WI38 (cell line): ENCODE data around the gene ARHGEF17.

Experiments used
- H3K4me3 ChIP-seq: 2 replicates; pipeline ENCODE4 v1.5.1; 2011; ENCODE audit warnings: low read depth, mild to moderate bottlenecking, control low read depth, low read length
- TF ChIP-seq, protein P1 (sequence below): IDR thresholded peaks from 2 replicates; pipeline ENCODE4 v1.5.1; 2012; ENCODE audit warnings: low read depth, mild to moderate bottlenecking, control low read depth, low read length

Gene ARHGEF17

DNA sequence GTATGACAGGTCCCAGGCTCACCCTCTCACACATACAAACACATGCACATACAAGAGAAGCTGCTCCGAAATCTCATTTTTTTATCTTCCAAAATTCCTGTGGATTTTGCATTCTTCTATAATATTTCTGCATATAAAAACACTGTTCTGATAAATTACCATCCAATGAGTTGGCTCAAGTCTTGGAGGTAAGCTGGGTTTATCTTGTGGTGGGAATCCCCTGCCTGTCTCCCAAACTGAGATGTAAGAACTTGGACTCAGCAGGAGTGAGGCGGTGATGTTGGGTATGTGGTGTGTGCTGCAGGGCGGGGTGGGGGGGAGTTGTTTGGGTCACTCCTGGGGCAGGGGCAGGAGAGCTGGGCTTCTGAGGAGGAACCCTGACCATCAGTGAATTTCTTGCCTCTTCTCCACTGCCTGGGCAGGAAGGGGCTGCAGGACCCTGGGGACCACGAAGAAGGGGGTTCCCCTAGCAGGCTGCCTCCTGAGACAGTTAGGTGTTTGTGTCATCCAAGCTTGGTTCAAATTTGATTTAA lies 42.7 kb upstream of the ARHGEF17 start:
- no peak overlapping the region for H3K4me3 ChIP-seq
- TF ChIP-seq, protein P1, sequence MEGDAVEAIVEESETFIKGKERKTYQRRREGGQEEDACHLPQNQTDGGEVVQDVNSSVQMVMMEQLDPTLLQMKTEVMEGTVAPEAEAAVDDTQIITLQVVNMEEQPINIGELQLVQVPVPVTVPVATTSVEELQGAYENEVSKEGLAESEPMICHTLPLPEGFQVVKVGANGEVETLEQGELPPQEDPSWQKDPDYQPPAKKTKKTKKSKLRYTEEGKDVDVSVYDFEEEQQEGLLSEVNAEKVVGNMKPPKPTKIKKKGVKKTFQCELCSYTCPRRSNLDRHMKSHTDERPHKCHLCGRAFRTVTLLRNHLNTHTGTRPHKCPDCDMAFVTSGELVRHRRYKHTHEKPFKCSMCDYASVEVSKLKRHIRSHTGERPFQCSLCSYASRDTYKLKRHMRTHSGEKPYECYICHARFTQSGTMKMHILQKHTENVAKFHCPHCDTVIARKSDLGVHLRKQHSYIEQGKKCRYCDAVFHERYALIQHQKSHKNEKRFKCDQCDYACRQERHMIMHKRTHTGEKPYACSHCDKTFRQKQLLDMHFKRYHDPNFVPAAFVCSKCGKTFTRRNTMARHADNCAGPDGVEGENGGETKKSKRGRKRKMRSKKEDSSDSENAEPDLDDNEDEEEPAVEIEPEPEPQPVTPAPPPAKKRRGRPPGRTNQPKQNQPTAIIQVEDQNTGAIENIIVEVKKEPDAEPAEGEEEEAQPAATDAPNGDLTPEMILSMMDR: no peak

DNA sequence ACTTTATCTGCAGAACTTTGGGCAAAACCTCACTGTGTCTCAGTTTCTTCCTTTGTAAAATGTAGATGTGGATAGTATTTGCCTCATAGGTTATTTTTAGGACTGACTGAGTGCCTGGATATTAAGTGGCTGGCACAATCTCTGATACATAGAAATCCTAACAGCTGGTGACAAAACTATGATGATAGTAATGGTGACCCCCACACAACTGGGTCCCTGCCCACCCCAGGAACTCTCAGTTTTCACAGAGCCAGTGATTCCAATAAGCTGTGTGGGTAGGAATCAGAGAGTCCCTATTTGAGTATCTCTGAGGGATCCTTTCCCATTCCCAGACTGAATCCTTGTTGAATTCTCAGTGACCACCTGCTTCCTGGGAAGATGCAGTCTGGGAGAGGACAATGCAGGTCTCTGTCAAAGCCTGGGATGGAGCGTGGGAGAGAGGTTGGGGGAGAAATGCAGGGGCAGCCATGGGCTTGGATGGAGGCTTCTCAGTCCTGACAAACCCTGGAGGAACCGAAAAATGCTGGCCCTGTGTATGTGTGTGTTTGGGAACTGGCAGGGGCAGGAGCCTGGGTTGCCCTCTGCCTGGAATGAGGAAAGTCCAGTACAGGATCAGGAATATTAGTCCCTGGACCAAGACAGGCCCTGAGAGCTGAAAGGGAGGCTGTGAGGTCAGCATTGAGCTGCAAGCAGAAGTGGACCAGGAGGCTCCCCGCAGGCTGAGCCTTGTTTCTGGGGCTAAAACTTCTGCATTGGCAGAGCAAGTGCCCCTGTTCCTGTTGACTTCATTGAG lies 42.0 kb upstream of the ARHGEF17 start:
- TF ChIP-seq, protein P1: no peak
- no peak overlapping the region for H3K4me3 ChIP-seq

DNA sequence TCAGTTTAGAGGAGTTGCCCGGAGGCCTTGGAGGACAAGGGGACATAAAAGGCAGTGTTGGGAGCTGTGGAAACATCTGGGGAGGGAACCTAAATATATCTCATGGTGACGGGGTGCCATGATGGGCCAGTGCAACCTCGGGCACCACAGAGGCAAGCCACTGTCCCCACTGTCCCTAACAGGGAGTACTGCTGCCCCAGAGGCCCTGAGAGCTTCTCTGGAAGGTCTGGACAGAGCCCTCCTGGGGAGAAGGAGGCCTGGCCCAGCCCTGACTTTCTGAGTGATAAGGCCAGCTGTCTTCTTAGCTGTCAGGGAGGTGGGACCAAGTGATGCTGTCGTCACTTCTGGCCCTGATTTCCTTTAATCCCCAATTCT lies 41.4 kb upstream of the ARHGEF17 start:
- no peak overlapping the region for H3K4me3 ChIP-seq
- TF ChIP-seq, protein P1: no peak

DNA sequence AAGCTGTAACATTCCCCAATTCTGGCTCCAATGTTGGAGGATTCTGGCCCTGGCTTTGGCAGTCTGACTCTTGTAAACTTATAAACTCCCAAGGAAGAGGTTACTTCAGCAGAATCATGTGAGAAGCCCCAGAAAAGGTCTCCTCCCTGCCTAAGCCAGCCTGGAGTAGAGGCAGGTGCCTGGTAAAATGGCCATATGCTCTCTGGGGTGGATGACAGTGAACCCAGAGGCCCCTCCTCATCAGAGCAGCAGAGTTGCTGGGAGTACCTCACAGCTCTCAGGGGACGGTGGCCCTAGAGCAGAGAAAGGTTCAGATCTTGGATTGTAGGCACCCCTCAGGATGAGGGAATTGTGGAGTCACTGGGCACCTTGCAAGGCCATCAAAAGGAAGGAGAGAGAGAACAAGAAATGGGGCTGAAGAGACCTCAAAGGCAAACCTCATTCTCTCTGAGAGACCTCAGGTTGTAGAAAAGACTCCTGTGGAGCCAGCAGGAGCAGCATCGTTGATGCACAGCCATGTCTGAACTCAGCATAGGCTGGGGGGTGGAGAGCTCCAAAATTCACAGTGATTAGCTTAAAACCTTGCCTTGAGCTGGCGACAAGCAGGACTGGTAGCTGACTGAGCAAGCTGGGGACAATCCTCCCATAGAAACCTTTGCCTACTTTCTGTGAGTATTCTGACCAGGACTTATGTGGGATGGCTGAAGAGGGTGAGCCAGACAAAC lies 40.8 kb upstream of the ARHGEF17 start:
- TF ChIP-seq, protein P1: no peak
- H3K4me3 ChIP-seq: no peak overlapping the region

DNA sequence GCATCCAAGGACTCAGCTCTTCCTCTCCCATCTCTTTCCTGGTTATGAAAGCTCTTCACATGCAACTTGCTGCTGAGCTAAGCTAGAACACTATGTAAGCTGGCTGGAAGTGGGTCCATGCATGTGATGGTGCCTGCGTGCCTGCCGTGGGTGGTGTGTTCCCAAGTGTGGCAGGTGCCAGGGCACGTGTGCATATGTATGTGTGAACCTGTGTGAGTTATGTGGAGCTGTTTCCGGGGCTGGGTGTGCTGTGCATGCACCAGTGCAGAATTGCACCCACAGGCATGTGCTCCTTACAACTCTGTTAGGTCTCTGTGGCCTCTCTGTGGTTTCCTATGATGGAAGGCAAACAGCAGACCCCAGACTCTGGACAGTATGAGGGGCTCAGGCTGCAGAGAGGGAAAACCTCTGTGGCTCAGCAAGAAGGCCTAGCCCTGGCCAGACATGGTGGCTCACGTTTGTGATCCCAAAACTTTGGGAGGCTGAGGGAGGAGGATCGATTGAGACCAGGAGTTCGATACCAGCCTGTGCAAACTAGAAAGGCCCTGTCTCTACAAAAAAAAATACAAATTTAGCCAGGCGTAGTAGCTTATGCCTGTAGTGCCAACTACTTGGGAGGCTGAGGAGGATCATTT lies 40.1 kb upstream of the ARHGEF17 start:
- TF ChIP-seq, protein P1: no peak
- H3K4me3 ChIP-seq: no peak overlapping the region

DNA sequence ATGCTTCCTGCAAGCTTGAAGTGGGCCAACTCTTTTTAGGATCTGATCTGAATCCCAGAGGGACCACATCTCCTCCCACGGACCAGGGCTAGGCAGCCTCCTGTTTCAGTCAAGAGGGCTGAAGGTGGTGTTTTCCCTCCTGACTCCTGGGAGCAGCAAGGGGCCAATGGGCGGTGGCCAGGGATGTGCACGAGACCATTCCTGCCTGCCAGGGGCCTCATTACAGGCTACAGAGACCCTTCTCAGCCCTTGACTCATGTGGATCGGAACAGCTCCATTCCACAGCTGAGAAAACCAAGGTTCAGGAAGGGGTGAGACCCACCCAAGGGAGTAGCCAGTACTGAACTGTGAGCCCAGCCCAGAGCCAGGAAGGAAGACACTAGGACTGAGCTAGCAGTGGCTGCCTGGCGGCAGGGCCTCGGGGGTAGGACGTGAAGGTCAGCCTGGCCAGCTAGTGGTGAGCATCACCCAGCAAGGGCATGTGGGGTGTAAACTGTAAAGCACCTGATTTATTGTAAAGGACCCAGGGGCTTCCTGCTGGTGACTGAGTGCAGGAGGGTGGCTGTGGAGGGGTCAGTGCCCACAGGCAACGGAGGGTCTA lies 39.3 kb upstream of the ARHGEF17 start:
- H3K4me3 ChIP-seq: no peak overlapping the region
- TF ChIP-seq, protein P1: no peak
